Transverse colon (tissue), 4 donors: ENCODE data around the gene SHQ1.

Experiments used
- CTCF ChIP-seq, 5 experiments: fragments of 200-600 bp in 3 of 5; fragments of 450-650 bp in 2 of 5; sonication (generic) in 3 of 5; IDR thresholded peaks; 1 replicate in 2 of 5; 2 replicates in 3 of 5; pipeline ENCODE4 v1.5.1; 2016 to 2017; ENCODE audit warnings: antibody characterized with exemption in 5 of 5, inconsistent platforms in 3 of 5, mild to moderate bottlenecking in 2 of 5, moderate library complexity in 1 of 5
- EP300 ChIP-seq: sonication (generic); formaldehyde crosslinking; IDR thresholded peaks from one replicate; pipeline ENCODE4 v1.6.1; 2017; ENCODE audit warnings: antibody characterized with exemption, low read depth
- POLR2A ChIP-seq: fragments of 450-650 bp; IDR thresholded peaks from one replicate; pipeline ENCODE4 v1.6.1; 2016; ENCODE audit warnings: antibody characterized with exemption, mild to moderate bottlenecking, moderate library complexity
- POLR2AphosphoS5 ChIP-seq, 3 donors: sonication (generic); formaldehyde crosslinking; IDR thresholded peaks; one replicate each; pipeline ENCODE4 v1.6.1; 2016; ENCODE audit warnings: antibody characterized with exemption in 3 of 3

GRCh38 chr3:72820415-72820814 is 27.8 kb downstream of the SHQ1 start:
- TF ChIP-seq CTCF (IDR thresholded peaks at IDR 0.05) (no peak), POLR2AphosphoS5 (IDR thresholded peaks at IDR 0.05) (peak in 1 of 3 donors; percentile 7), EP300 (no peak), POLR2A (no peak)
